T-helper 1 cell (primary cell): Measurements from ENCODE around the gene NFS1.
"Not testable (repeated sequence)": the region's sequence is repeated elsewhere in the genome, so short reads cannot be mapped to it uniquely, and the experiment has no call there.

Experiments
- DNase-seq, 5 donors: peaks; one replicate each; pipeline ENCODE4 v3.0.0-alpha.2; 2012 to 2020
- total RNA-seq, 4 donors: gene quantifications; one replicate each; lab custom pipeline; 2026; lab: John Stamatoyannopoulos, UW

Gene NFS1
- total RNA-seq: 6.0 to 18.2 (median 14.4) reads per million in 4 donors

GRCh38 chr20:35699127-35699956 is at the start of gene NFS1, which contains the start of gene ROMO1:
NFS1 (minus strand) TSS chr20:35699352; CDS start chr20:35699288, 64 bp downstream.
ROMO1 (plus strand) TSS chr20:35699405; CDS start chr20:35699633, 228 bp downstream.
- peak; percentile 70 to 85 (median 84) for DNase-seq

GRCh38 chr20:35744492-35744841 is 45.3 kb upstream of the NFS1 start:
- DNase-seq: not testable (repeated sequence)

GRCh38 chr20:35743693-35744491 is 44.7 kb upstream of the NFS1 start:
- DNase-seq: peak in 1 of 5 donors; percentile 47

GRCh38 chr20:35742741-35743523 is 43.8 kb upstream of the NFS1 start:
- peak in 1 of 5 donors; percentile 69 for DNase-seq

- peak; percentile 99 to 100 (median 99) for DNase-seq
These were observed 43.0 kb upstream of the NFS1 start, which contains the start of gene RBM39 for GRCh38 chr20:35741892-35742740. RBM39 (minus strand) TSS chr20:35742260; CDS start chr20:35740874, 1,386 bp downstream.

- DNase-seq: peak in 1 of 5 donors; percentile 58
These were observed 40.4 kb upstream of the NFS1 start for GRCh38 chr20:35739294-35740163.

- DNase-seq: no peak
These were observed 39.4 kb upstream of the NFS1 start for GRCh38 chr20:35738410-35739179.

- no peak for DNase-seq
These were observed 38.7 kb upstream of the NFS1 start for GRCh38 chr20:35737865-35738333.

GRCh38 chr20:35735826-35736470 is 36.8 kb upstream of the NFS1 start:
- no peak for DNase-seq

- no peak for DNase-seq
These were observed 35.9 kb upstream of the NFS1 start for GRCh38 chr20:35734777-35735649.

- no peak for DNase-seq
These were observed 35.2 kb upstream of the NFS1 start for GRCh38 chr20:35734374-35734773.

GRCh38 chr20:35732644-35732982 is 33.5 kb upstream of the NFS1 start:
- no peak for DNase-seq

GRCh38 chr20:35731862-35732643 is 32.9 kb upstream of the NFS1 start:
- DNase-seq: no peak

- DNase-seq: no peak
These were observed 32.3 kb upstream of the NFS1 start for GRCh38 chr20:35731469-35731788.

- no peak for DNase-seq
These were observed 31.7 kb upstream of the NFS1 start for GRCh38 chr20:35730583-35731468.

- no peak for DNase-seq
These were observed 30.9 kb upstream of the NFS1 start for GRCh38 chr20:35729836-35730582.
